KMS-11 (cell line): ENCODE results near the gene MYO7B.

Experiments
- H2AFZ ChIP-seq: fragments of 200-600 bp; sonication (generic); 2 replicates; pipeline ENCODE4 v1.6.1; 2016; ENCODE audit warnings: antibody characterized with exemption, mixed run types, low read depth
- H3K27ac ChIP-seq: fragments of 200-600 bp; sonication (generic); 2 replicates; pipeline ENCODE4 v1.6.1; 2016; ENCODE audit warnings: mild to moderate bottlenecking, mixed run types
- H3K27me3 ChIP-seq: fragments of 200-600 bp; sonication (generic); 2 replicates; pipeline ENCODE4 v1.6.1; 2017; ENCODE audit warnings: mild to moderate bottlenecking, low read depth, mixed run types, moderate library complexity; ENCODE audit not compliant: insufficient read depth
- H3K36me3 ChIP-seq: fragments of 200-600 bp; sonication (generic); 2 replicates; pipeline ENCODE4 v1.6.1; 2017; ENCODE audit warnings: mild to moderate bottlenecking, mixed run types; ENCODE audit not compliant: insufficient read depth
- H3K4me1 ChIP-seq: fragments of 200-600 bp; sonication (generic); 2 replicates; pipeline ENCODE4 v1.6.1; 2016; ENCODE audit warnings: mild to moderate bottlenecking, low read depth, mixed run types; ENCODE audit not compliant: poor library complexity, severe bottlenecking
- H3K4me2 ChIP-seq: fragments of 200-600 bp; sonication (generic); 2 replicates; pipeline ENCODE4 v1.7.0; 2016; ENCODE audit warnings: mild to moderate bottlenecking, mixed run types
- H3K4me3 ChIP-seq: fragments of 200-600 bp; sonication (generic); IDR thresholded peaks from 2 replicates; pipeline ENCODE4 v1.6.1; 2017; ENCODE audit warnings: low read depth, low read length, mixed read lengths; ENCODE audit not compliant: insufficient read depth
- H3K79me2 ChIP-seq: fragments of 200-600 bp; sonication (generic); 2 replicates; pipeline ENCODE4 v1.6.1; 2016; ENCODE audit warnings: low read depth, mixed run types; ENCODE audit not compliant: insufficient read depth
- H3K9ac ChIP-seq: fragments of 200-600 bp; sonication (generic); 2 replicates; pipeline ENCODE4 v1.6.1; 2016; ENCODE audit warnings: mild to moderate bottlenecking, mixed run types
- H4K20me1 ChIP-seq: fragments of 200-600 bp; sonication (generic); 2 replicates; pipeline ENCODE4 v1.6.1; 2016; ENCODE audit warnings: mild to moderate bottlenecking, mixed run types; ENCODE audit not compliant: insufficient read depth
- TF ChIP-seq, protein P1 (sequence below): fragments of 200-600 bp; sonication (generic); conservative IDR thresholded peaks from 2 replicates; pipeline ENCODE4 v1.6.1; 2017; ENCODE audit warnings: low read depth, mild to moderate bottlenecking, antibody characterized with exemption, low read length, moderate library complexity, mixed read lengths

The MYO7B gene

DNA sequence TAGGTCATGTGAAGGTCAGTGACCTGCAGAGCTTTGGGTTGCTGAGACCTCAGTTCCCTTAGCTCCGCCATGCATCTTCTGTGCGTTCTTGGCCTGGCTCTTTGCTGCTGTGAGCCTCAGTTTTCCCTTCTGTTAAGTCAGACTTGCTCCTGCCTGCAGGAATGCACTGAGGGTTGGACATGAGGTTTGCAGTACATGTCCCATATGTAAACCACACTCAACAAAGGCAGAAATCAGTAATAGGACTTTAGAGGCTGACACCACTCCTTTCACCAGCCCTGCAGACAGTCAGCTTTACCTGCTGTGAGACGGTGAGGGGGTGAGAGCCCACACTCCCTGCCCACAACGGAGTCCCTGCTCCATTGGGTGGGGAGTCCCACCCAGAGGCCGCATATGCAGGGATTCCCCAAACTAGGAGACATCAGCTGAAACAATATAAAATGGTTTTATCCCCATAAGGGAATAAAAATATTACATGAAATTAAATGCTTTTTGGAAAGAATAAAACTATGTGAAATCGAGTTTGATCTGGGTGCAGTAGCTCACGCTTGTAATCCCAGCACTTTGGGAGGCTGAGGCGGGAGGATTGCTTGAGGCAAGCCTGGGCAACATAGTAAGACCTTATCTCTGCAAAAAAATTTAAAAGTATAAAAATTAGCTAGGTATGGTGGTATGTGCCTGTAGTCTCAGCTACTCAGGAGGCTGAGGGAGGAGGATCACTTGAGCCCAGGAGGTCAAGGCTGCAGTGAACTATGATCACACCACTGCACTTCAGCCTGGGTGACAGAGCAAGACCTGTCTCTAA, 55.1 kb downstream of the MYO7B start:
- Histone ChIP-seq H3K79me2 (no peaks in the 10 kb centered on the region), H3K4me1 (no peaks in the 10 kb centered on the region), H3K36me3 (no peaks in the 10 kb centered on the region), H4K20me1 (no peaks in the 10 kb centered on the region), H3K4me2 (no peak overlapping the region), H3K9ac (no peak overlapping the region), H3K27ac (no peak overlapping the region), H2AFZ (no peak overlapping the region), H3K4me3 (no peak overlapping the region), H3K27me3 (no peaks in the 10 kb centered on the region)
- TF ChIP-seq, protein P1, sequence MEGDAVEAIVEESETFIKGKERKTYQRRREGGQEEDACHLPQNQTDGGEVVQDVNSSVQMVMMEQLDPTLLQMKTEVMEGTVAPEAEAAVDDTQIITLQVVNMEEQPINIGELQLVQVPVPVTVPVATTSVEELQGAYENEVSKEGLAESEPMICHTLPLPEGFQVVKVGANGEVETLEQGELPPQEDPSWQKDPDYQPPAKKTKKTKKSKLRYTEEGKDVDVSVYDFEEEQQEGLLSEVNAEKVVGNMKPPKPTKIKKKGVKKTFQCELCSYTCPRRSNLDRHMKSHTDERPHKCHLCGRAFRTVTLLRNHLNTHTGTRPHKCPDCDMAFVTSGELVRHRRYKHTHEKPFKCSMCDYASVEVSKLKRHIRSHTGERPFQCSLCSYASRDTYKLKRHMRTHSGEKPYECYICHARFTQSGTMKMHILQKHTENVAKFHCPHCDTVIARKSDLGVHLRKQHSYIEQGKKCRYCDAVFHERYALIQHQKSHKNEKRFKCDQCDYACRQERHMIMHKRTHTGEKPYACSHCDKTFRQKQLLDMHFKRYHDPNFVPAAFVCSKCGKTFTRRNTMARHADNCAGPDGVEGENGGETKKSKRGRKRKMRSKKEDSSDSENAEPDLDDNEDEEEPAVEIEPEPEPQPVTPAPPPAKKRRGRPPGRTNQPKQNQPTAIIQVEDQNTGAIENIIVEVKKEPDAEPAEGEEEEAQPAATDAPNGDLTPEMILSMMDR = no peak

DNA sequence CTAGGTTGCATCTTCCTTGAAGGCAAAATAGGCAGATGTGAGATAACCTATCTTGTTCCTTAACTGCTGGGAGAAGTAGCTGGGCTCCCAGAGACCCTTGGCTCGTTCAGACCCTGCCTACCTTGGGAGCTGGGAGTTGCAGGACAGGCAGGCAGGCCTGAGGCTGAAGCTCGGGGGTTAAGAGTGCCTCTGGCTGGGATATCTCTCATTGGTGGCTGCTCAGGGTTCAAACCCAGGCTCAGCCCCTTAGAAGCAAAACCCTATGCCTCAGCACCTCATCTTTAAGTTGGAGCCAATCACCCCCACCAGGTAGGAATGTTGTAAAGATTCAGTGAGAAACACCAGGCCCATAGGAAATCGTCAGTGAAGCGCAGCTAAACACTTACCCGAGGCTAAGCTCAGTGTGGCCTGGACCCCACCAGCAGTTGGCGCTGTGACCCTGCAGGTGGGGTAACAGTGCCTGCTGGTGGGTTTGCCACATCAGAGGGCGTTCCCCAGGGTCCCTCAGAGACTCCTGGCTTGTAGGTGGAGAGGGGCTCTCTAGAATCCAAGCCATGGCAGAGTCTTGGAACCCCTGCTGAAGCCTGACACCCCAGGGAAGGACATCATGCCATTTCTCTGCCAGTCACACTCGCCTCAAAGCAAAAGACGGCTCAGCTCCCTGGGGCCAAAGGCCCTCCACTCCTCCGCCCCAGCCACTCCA, 55.9 kb downstream of the MYO7B start:
- H3K9ac ChIP-seq = no peak overlapping the region

DNA sequence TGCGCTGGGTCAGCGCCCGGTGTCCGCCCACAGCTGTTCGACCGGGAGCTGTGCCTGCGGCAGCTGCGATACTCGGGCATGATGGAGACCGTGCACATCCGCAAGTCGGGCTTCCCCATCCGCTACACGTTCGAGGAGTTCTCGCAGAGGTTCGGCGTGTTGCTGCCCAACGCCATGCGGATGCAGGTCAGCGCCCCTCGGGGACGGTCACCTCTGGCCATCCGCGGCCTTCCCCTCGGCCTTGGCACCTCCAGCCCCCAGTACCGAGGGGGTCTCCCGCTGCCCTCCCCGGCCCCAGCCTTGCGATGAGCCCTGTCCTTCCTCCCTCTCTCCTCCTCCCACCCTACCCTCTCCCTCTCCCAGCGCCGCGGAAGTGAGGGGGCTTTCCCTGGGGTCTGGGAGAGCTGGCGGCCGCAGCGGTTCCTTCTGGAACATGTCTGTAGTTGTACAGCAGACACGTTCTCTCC, 57.3 kb downstream of the MYO7B start:
- Histone ChIP-seq H2AFZ (no peak overlapping the region), H3K36me3 (no peaks in the 10 kb centered on the region), H3K79me2 (no peaks in the 10 kb centered on the region), H3K4me2 (no peak overlapping the region), H3K27ac (no peak overlapping the region), H3K27me3 (no peaks in the 10 kb centered on the region), H4K20me1 (no peaks in the 10 kb centered on the region), H3K9ac (no peak overlapping the region), H3K4me3 (no peak overlapping the region), H3K4me1 (no peaks in the 10 kb centered on the region)
- TF ChIP-seq, protein P1 = no peak

More for the DNA sequence above, 55.9 kb downstream of the MYO7B start:
- H3K27ac ChIP-seq = no peak overlapping the region
- no peaks in the 10 kb centered on the region for H3K4me1 ChIP-seq
- no peaks in the 10 kb centered on the region for H3K79me2 ChIP-seq
- no peaks in the 10 kb centered on the region for H4K20me1 ChIP-seq
- H3K27me3 ChIP-seq = no peaks in the 10 kb centered on the region
- no peak overlapping the region for H3K4me2 ChIP-seq
- no peak overlapping the region for H2AFZ ChIP-seq
- TF ChIP-seq, protein P1 = peak; percentile 53
- no peaks in the 10 kb centered on the region for H3K36me3 ChIP-seq
- H3K4me3 ChIP-seq = no peak overlapping the region

DNA sequence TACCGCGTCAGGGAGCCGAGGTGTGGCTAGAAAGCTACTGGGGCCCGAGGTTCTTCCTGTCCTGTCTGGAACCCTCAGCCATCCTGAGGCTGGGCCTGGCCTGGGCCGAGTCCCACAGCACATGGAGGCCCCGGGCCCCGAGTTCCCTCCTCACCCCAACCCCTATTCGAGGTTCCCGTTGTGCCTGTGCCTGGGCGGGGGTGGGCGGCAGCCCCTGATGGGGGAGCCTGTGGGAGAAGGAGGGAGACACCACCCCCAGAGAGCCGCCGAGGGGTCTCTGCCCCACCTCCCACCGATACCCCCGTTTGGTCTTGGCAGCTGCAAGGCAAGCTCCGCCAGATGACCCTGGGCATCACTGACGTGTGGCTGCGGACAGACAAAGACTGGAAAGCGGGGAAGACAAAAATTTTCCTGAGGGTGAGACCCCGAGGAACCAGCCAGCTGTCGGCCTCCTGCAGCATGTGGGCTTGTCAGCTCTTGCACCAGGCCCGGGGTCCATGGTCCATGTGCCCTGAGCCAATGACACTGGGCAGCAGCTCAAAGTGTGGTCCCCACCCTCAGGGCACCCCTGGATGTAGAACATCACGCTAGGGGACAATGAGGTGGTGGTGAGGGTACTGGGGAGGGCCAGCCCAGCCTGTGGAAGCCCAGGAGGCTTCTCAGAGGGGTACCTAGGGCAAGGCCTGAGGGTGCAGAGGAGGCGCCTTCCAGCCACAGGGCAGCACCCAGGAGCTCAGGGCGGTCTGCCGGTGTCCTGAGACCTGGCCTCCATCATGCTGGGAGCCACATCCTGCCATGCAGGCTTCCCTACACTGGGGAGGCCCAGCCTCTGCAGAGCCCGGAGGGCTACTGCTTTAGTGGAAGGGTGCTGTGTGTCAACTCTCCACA, 58.0 kb downstream of the MYO7B start:
- no peaks in the 10 kb centered on the region for H3K4me1 ChIP-seq
- H3K27ac ChIP-seq = no peak overlapping the region
- H3K36me3 ChIP-seq = no peaks in the 10 kb centered on the region
- no peaks in the 10 kb centered on the region for H4K20me1 ChIP-seq
- H3K9ac ChIP-seq = no peak overlapping the region
- TF ChIP-seq, protein P1 = no peak
- no peak overlapping the region for H3K4me2 ChIP-seq
- H3K27me3 ChIP-seq = no peaks in the 10 kb centered on the region
- no peaks in the 10 kb centered on the region for H3K79me2 ChIP-seq
- no peak overlapping the region for H2AFZ ChIP-seq
- H3K4me3 ChIP-seq = no peak overlapping the region
